GM19239 (cell line): ENCODE results near the gene RRM1.

Experiments
- DNase-seq: peaks from one replicate; pipeline ENCODE4 v3.0.0; 2011; ENCODE audit warnings: low spot score; ENCODE audit not compliant: insufficient read length
- FAIRE-seq: peaks from 2 replicates; lab custom pipeline; 2011; peaks lifted over from hg19 to GRCh38; lab: Jason Lieb, UNC

The RRM1 gene

DNA sequence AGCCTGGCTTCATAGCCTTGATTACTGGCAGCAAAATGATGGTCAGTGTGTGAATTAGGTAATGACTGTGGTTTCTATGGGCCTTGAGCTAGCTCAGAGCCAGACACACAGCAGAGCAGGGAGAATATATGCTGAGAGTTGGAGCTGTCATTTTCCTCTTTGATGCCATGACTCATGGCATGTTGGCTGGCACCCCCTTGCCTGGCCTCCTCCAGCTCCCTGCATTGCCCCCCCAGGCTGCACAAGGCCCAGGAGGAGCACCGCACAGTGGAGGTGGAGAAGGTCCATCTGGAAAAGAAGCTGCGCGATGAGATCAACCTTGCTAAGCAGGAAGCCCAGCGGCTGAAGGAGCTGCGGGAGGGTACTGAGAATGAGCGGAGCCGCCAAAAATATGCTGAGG lies 20.3 kb upstream of the RRM1 start:
- no peak for FAIRE-seq

DNA sequence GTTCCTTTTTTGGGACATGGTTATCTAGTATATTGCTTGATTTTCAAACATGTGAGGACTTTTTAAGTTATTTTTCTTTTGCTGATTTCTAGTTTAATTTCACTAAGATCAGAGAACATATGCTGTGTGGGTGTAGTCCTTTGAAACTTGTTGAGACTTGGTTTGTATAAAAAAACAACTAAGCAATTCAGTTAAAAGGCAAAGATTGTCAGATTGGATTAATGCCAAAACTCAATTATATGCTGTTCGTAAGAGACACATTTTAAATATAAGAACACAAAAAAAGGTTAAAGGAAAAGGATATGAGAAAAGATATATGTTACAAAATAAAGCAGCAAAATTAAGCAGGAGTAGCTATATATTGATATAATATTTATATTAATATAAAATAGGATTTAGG lies 17.8 kb upstream of the RRM1 start:
- DNase-seq (no peak), FAIRE-seq (no peak)

More for the DNA sequence above, 20.3 kb upstream of the RRM1 start:
- no peak for DNase-seq

DNA sequence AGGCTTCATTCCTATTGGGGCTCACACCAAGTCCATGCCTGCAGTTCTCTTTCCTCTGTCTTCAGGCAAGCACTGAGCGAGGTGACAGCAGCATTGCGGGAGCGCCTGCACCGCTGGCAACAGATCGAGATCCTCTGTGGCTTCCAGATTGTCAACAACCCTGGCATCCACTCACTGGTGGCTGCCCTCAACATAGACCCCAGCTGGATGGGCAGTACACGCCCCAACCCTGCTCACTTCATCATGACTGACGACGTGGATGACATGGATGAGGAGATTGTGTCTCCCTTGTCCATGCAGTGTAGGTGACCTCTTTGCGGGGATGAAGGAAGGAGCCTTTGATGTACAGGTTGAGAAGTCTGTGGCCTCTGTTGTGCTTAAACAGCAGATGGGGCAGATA lies 11.4 kb upstream of the RRM1 start:
- FAIRE-seq, result no peak
- no peak for DNase-seq

DNA sequence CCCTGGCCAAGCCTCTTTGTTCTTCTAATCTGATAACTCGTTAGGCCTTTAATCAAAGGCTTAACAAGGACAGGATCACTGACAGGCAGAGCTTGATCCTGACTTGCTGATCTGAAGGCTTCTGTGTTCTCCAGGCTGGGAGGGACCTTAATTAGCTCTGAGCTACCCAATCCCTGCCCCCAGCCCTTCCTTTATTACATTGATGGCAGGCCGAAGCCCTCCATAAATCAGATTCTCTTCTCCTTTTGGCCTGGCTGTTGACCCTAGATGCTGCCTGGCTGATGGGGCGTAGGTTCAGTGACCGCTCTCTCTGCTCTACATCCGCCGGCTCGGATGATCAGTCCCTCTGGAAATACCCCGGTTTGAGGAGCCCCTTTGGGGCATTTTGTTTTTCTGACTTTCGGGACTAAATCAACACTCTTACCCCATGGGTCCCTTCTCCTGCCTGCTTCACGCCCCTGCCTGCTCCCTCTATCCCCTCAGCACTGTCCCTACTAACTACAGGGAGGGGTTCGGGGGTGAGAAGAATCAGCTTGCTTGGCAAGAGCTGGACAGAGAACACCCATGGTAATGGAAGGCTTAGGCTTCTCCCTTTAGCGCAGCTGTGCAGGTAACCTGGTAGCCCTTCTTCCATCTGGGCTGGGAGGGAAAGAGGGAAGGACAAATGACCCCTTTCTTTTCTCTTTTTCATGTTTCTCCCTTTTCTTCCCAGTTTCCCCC lies 10.0 kb upstream of the RRM1 start:
- no peak for FAIRE-seq
- no peak for DNase-seq

DNA sequence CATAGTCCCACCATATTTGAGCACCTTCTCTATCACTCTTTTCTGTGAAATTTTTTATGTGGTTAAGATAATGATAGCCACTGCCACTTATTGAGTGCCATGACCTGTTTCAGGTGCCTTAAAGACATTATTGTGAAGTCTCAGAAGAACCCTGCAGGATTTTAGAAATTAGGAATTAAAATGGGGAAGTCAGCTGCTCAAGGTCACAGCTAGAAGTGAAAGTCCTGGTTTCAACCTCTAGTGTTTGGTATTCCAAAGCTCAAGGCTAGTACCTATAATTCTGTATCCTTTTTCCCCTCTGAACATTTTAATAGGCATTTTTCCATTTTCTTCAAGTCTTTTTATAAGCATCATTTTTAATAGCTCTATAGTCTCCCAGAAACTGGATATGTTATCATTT lies 9.0 kb upstream of the RRM1 start:
- no peak for DNase-seq
- FAIRE-seq, result no peak

DNA sequence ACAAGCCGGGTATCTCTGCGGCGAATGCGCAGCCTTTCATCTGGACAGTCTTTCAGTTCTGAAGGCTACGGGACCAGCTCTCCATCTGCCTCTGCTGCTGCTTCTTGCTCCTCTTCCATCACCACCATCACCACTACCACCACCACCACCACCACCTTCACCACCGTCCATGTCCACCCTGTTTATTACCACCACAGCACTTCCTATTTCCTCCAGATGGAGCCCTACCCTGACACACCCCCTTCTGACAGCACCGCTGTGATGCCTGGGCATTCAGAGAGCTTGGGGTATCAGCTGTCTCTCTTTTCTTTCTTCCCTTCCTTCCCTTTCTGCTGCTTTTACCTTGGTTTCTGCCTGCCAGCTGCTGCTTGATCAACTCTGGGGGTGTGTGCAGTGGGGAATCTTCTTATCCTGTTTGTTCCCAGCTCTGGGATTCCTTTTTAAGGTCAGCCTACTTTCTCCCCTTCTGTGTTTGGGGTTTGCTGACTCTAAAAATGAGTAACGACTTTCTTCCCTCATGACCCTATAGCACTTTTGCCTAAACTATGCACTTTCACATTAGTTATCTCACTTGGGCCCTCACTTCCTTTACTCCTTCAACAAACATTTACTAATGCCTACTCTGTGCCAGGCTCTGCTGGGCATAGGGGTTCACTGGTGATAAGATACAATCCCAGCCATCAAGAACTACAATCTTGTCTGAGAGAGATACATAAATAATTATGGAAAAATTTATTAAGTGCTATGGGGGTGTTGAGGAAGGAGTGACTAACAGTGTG lies 7.8 kb upstream of the RRM1 start:
- no peak for DNase-seq
- FAIRE-seq, result no peak

DNA sequence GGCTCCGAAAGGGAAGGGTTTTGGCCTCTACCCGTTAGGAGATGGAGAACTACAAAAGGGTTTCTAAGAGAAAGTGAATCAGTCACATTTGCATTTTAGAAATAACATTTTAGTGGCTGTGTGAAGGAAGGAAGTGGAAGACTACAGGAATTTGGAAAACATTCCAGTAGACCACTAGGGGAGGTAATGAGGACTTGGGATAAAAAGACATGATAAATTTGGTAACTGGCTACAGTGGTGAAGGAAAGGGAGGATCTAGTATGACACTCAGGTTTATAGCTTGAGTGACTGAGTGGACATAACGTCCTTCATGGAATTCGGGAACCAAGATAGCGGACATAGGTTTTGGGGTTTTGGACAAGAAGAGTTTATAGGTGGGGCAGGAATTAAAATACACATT lies 7.0 kb upstream of the RRM1 start:
- DNase-seq, result no peak
- FAIRE-seq, result no peak

DNA sequence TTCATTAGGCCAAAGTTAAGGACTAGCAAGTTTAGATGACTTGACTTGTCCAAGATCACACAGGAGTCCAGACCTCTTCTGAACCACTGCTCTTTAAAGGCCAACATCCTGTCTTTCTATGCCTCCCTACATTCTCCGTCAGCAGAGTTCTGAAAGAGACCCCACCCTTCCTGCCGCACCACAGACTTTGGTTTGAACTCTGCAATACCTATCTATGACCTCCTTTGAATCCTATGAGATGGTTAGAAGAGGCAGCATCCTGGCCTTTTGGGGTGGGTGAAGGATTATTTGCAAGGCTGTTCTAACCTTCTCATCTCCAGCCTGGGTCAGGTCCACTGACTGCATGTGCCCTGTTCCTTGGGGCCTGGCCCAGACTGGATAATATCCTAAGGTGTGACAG lies 4.3 kb upstream of the RRM1 start:
- FAIRE-seq (no peak), DNase-seq (no peak)

DNA sequence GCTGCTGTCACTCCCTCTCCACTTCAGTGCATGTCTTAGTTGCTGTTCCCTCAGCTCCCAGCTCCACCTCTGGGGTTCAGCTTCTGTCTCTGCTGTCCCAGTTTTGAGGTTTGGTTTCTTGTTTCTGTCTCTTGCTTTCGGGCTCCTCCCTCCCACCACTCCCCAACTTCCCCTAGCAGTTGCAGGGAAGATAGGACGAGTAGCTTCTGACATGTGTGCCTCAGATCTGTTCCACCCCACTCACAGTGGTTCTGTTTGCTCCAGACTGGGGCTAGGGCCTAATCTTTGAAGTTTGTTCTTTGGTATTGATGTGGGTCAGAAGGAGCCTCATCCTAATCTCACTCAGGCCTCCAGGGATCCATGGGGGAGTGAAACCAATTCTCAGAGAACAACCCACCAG lies 2.6 kb upstream of the RRM1 start:
- no peak for DNase-seq
- FAIRE-seq, result no peak

DNA sequence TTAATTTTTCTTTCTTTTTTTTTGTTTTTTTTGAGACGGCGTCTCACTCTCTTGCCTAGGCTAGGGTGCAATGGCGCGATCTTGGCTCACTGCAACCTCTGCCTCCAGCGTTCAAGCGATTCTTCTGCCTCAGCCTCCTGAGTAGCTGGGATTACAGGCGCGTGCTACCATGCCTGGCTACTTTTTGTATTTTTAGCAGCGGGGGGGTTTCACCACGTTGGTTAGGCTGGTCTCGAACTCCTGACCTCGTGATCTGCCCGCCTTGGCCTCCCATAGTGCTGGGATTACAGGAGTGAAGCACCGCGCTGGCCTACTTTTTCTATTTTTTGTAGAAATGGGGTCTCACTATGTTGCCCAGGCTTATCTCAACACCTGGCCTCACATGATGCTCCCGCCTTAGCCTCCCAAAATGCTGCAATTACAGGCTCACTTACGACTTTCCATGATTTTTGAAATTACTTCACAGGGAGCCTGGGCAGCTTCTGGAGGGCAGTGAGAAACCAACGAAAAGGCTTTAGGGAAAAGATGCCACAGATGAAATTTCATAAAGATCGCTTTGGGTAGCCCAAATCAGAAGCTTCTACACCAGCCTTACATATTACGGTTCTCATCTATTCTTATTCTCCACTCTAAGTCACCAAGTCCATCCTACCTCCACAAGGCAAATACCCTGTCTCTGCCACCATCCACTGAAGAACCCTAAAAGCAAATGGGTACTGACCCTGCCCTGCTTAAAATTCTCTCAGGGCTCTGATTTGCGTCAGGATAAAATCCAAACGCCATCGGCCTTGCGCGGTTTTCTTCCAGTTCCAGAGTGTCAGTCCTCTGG lies 866 bp upstream of the RRM1 start:
- DNase-seq (no peak), FAIRE-seq (no peak)

DNA sequence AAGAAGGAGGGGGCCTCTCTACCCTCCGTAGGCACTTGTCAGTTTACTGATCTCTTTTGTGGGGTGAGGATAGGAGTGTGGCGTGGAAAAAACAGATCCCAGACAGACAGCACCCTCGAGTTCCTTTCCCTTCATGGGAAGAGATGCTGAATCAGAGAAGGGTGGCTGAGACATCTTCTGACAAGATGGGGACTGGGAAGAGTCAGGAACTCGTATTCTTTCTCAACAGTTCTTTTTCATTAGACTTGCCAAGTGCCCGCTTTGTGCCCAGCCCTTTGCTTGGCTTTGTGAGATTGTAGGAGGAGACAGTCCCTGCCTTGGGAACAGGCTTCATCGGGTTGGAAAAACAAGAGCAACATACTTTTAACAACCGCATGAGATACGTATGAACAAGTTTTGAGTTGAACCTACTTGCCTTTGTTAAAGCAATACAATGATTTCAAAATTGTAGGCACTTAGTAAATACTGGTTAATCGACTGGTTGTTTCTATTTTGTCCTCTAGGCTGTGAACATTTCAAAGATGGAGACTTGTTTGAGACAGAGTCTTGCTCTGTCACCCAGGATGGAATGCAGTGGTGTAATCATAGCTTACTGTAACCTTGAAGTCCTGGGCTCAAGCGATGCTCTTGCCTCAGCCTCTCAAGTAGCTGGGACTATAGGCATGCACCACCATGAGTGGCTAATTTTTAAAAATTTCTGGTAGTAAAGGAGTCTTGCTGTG lies 1.1 kb downstream of the RRM1 start:
- DNase-seq (no peak), FAIRE-seq (peak; percentile 64)

DNA sequence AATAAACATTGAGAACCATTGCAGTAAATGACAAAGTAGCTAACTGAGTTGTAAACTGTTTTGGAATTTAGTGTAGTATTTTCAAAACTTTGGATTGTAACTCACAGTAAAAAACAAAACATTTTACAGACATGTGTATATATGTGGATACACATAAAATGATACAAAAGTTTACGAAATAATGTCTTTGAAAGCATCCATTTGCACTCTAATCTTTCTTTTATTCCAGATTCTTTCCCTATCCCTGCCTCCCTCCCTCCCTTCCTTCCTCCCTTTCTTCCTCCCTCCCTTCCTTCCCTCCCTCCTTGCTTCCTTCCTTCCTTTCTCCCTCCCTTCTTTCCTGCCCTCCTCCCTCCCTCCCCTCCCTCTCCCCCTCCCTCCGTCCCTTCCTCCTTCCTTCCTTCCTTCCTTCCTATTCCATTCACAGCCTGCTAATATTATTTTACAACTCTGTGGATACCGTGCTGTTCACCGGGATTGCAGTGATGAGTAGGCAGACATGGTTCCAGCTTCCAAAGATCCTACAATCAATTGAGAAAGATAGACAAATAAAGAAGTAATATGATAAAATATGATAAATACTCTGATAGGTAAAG lies 3.5 kb downstream of the RRM1 start:
- DNase-seq, result no peak
- FAIRE-seq, result no peak

DNA sequence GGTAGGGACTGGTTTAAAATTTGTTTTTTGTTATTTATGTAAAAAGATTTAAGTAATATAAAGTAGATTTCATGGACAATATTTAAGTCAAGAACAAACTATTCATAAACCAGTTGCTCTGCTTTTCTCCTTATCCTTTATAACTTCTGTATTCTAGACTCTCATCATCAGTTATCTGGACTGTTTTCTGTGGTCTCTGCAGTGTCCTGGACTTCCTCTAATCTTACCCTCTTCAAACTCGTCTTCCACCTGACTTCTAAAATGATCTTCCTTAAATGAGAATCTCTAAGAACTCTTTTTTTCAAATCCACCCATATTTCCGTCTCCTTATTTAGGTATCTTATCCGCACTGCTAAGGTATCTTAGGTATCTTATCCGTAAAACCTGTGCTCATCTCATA lies 8.1 kb downstream of the RRM1 start:
- FAIRE-seq (no peak), DNase-seq (no peak)

DNA sequence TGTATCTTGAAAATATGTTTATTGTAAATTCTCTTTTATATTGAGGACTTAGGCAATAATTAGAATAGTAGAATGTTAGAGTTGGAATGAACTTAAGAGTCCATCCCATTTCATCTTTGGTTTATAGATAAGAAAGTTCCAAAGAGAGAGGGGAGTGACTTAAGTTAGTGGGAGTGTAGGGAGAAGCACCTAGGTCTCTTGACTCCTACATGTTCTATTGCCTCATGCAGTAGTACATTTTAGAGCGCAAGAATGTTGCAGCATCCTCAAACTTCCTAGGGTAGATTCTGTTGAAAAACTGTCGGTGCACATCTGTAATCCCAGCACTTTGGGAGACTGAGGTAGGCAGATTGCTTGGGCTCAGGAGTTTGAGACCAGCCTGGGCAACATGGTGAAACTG lies 8.7 kb downstream of the RRM1 start:
- DNase-seq (no peak), FAIRE-seq (no peak)

DNA sequence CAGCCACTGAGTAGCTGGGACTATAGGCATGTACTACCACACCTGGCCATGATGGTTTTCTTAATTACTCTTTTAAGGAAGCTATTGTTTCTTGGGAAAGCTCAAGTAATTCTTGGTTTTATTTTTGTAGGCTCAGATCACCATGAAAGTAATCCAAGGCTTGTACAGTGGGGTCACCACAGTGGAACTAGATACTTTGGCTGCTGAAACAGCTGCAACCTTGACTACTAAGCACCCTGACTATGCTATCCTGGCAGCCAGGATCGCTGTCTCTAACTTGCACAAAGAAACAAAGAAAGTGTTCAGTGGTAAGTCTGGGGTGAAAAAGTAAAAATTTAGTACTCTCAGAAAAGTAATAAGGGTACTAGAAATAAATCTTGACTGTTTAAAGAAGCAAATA lies 11.3 kb downstream of the RRM1 start:
- FAIRE-seq, result no peak
- DNase-seq, result no peak

DNA sequence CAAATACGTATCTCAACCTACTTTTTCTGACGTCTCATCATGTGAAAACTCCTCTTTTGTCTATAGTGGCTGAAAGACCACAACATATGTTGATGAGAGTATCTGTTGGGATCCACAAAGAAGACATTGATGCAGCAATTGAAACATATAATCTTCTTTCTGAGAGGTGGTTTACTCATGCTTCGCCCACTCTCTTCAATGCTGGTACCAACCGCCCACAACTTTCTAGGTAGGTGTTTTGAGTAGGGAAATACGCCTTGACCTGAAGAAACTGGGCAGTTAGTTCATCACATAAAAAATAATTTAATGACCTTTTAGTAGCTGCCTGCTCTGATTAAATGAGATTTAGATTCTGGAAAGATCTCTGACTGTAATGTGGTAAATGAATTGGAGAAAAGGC lies 17.2 kb downstream of the RRM1 start:
- no peak for FAIRE-seq
- DNase-seq, result no peak

DNA sequence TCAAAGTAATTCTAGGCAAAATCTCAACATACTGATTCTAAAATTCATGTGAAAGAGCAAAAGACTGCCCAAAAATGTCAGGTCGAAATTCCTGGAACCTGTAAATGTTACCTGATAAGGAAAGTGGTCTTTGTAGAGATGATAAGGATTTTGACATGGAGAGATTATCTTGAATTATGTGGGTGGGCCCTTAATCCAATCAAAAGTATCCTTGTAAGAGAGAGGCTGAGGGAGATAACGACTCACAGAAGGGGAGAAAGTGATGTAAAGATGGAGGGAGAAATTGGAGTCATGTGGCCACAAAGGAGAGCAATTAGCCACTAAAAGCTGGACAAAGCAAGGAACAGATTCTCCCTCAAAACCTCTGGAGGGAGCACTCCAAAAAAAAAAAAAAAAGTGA lies 20.5 kb downstream of the RRM1 start:
- DNase-seq (no peak), FAIRE-seq (no peak)

DNA sequence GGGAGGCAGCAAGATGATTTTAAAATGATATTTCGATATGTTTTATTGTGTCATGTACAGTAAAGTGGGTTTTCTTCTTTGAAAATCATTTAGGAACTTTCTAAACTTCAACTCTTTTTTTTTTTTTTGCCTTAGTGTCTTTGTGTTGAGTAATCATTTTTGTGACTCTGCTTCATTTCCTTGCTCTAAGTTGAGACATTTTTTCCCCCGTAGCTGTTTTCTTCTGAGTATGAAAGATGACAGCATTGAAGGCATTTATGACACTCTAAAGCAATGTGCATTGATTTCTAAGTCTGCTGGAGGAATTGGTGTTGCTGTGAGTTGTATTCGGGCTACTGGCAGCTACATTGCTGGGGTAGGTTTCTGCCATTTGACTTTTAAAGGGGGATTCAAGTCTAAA lies 23.5 kb downstream of the RRM1 start:
- DNase-seq (no peak), FAIRE-seq (no peak)

DNA sequence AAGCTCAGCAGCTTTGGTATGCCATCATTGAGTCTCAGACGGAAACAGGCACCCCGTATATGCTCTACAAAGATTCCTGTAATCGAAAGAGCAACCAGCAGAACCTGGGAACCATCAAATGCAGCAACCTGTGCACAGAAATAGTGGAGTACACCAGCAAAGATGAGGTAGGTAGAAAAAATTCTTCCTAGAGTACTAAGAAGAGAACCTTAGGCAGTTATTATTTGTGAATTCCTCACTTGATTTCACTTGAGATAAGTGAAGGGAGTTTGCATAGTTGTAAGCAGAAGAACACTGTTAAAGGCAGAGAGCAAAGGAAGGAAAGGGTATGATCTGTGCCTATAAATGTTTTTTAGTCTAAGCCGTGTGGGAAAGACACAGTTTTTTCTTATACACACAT lies 28.6 kb downstream of the RRM1 start:
- no peak for FAIRE-seq
- DNase-seq, result no peak

DNA sequence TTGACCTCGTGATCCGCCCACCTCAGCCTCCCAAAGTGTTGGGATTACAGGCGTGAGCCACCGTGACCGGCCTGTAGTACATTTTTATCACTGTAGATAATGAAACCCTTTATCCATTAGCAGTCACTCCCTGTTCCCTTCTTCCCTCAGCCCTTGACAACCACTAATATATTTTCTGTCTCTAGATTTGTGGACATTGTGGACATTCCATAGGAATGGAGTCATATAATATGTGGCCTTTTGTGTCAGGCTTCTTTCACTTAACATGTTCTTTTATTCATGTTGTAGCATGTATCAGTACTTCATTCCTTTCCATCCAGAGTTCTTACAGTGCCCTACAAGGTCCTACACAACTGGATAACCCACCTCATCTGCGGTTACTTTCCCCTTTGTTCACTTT lies 30.5 kb downstream of the RRM1 start:
- no peak for FAIRE-seq
- DNase-seq, result no peak
